Activated B cell treated with CpG ODN at 0.5 μM for 24 hours (primary cell): Measurements from ENCODE around the gene PCDHGA6. TPM values are rescaled to one million over a fixed set of nuclear protein-coding genes. Genes with fewer than 3 reads are reported as not detected.
A peak's percentile ranks its signal among the peaks of the same experiment; 100 is the strongest.
"Not testable (repeated sequence)": the region's sequence is repeated elsewhere in the genome, so short reads cannot be mapped to it uniquely, and the experiment has no call there.

Experiments used
- ATAC-seq: fragments of 200-7000 bp; cut with Tn5 transposase; one replicate; pipeline ENCODE4 v1.10.0; 2021; ENCODE audit warnings: low read depth, mild to moderate bottlenecking, moderate library complexity
- CTCF ChIA-PET: fragments of 350-600 bp; sonication (Branson Sonifier 250); formaldehyde crosslinking; loops from one replicate; lab custom pipeline; 2021; ENCODE audit warnings: antibody characterized with exemption; lab: Charles Lee
- POLR2A ChIA-PET: fragments of 350-600 bp; sonication (Branson Sonifier 250); formaldehyde crosslinking; loops from one replicate; lab custom pipeline; 2021; ENCODE audit warnings: antibody characterized with exemption; lab: Charles Lee
- DNase-seq: peaks from one replicate; pipeline ENCODE4 v3.0.0; 2022
- H3K27ac Mint-ChIP-seq: one replicate; pipeline ENCODE4 v1.8.0; 2020; ENCODE audit warnings: mixed read lengths
- H3K27me3 Mint-ChIP-seq: one replicate; pipeline ENCODE4 v1.8.0; 2021; ENCODE audit warnings: mixed read lengths
- H3K36me3 Mint-ChIP-seq: one replicate; pipeline ENCODE4 v1.8.0; 2021; ENCODE audit warnings: low read depth, mixed read lengths
- H3K4me1 Mint-ChIP-seq: one replicate; pipeline ENCODE4 v1.8.0; 2021; ENCODE audit warnings: mixed read lengths
- H3K4me3 Mint-ChIP-seq: one replicate; pipeline ENCODE4 v1.8.0; 2020; ENCODE audit warnings: mild to moderate bottlenecking, mixed read lengths
- H3K9me3 Mint-ChIP-seq: one replicate; pipeline ENCODE4 v1.8.0; 2020; ENCODE audit warnings: mixed read lengths
- intact Hi-C: fragments of 100-400 bp; cut with micrococcal nuclease; formaldehyde crosslinking; loops from one replicate; pipeline ENCODE4 v1.15.1; 2024
- total RNA-seq: library from RNA; stranded (reverse); gene quantifications from 2 replicates; pipeline ENCODE4 v1.2.3, GENCODE V29; 2022
- TF ChIP-seq, protein P1 (sequence below): fragments of 200-600 bp; IDR thresholded peaks from one replicate; pipeline ENCODE4 v1.8.0; 2022; ENCODE audit warnings: antibody characterized with exemption, mild to moderate bottlenecking

PCDHGA6 gene
- total RNA-seq, 1 donor from 2014 or later = 2.3 TPM

DNA sequence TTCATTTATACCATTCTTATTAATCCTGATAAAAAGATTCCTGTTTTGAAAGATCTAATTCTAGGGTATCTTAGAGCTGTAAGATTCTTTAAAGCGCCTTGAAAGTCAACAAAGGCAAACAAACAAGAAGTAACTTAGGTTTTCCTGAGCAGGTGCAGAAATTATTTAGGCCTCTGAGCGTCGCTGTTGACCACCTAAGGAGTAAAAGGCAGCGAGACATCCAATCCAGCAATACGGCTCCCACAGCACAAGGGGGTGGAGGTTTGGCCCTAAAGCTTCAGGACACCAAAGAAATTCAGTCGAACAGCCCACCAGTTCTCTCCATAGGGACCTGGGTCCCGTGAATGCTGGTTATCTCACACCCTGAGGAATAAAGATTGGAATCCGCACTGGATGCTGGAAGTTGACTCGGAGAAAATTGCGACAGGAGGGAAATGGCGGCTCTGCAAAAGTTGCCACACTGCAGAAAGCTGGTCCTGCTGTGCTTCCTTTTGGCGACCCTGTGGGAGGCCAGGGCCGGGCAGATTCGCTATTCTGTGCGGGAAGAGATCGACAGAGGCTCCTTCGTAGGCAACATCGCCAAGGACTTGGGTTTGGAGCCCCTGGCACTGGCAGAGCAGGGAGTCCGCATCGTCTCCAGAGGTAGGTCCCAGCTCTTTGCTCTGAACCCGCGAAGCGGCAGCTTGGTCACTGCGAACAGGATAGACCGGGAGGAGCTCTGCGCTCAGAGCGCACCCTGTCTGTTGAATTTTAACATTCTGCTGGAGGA is 35.0 kb upstream of the PCDHGA6 start, which contains the start of gene PCDHGA2:
Gene PCDHGA2, plus strand, starts transcription at position 223 of the 769 bp plus-strand sequence.
- H3K27me3 Mint-ChIP-seq = peaks cover 60% of the 10 kb centered on the region
- no peak for DNase-seq

DNA sequence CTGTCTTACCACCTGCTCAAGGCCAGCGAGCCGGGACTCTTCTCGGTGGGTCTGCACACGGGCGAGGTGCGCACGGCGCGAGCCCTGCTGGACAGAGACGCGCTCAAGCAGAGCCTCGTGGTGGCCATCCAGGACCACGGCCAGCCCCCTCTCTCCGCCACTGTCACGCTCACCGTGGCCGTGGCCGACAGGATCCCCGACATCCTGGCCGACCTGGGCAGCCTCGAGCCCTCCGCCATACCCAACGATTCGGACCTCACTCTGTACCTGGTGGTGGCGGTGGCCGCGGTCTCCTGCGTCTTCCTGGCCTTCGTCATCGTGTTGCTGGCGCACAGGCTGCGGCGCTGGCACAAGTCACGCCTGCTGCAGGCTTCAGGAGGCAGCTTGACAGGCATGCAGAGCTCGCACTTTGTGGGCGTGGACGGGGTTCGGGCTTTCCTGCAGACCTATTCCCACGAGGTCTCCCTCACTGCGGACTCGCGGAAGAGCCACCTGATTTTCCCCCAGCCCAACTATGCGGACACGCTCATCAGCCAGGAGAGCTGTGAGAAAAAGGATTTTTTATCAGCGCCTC is 32.8 kb upstream of the PCDHGA6 start:
- H3K9me3 Mint-ChIP-seq = peaks cover 41% of the 10 kb centered on the region
- DNase-seq, H3K4me1 Mint-ChIP-seq, H3K27ac Mint-ChIP-seq, CTCF ChIA-PET, intact Hi-C loops, H3K4me3 Mint-ChIP-seq, POLR2A ChIA-PET, H3K36me3 Mint-ChIP-seq, ATAC-seq: not testable (repeated sequence)
- H3K27me3 Mint-ChIP-seq = peaks cover 61% of the 10 kb centered on the region

More for the DNA sequence above, 35.0 kb upstream of the PCDHGA6 start, which contains the start of gene PCDHGA2:
- no peak within 1 kb of the TSS for H3K27ac Mint-ChIP-seq
- peaks cover 45% of the 10 kb centered on the region for H3K9me3 Mint-ChIP-seq
- ChIA-PET CTCF (no interaction called here), POLR2A (no interaction called here)
- intact Hi-C loops = no loop called here
- peaks cover 10% of the 10 kb centered on the region for H3K36me3 Mint-ChIP-seq
- TF ChIP-seq, protein P1, sequence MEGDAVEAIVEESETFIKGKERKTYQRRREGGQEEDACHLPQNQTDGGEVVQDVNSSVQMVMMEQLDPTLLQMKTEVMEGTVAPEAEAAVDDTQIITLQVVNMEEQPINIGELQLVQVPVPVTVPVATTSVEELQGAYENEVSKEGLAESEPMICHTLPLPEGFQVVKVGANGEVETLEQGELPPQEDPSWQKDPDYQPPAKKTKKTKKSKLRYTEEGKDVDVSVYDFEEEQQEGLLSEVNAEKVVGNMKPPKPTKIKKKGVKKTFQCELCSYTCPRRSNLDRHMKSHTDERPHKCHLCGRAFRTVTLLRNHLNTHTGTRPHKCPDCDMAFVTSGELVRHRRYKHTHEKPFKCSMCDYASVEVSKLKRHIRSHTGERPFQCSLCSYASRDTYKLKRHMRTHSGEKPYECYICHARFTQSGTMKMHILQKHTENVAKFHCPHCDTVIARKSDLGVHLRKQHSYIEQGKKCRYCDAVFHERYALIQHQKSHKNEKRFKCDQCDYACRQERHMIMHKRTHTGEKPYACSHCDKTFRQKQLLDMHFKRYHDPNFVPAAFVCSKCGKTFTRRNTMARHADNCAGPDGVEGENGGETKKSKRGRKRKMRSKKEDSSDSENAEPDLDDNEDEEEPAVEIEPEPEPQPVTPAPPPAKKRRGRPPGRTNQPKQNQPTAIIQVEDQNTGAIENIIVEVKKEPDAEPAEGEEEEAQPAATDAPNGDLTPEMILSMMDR = no peak
- no peak within 1 kb of the TSS for H3K4me3 Mint-ChIP-seq
- ATAC-seq = no peak
- peaks cover 2% of the 10 kb centered on the region for H3K4me1 Mint-ChIP-seq

DNA sequence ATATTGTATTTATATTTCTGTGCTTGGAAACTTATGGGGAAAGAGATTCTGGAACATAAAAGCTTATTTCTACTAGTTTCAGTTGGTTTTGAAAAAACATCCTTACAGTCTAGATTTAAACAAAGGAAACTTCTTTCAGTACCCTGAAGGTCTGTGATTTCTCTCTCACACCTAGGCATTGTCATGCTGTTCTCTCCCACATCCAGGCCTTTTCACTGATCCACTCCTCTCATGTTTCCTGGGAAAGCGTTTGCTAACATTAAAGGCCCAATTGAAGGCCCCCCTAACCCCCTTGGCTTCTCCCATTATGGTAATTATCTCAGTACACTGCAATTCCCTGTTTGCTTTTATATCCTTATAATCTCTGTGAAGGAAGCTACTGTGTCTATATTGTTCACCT is 30.9 kb upstream of the PCDHGA6 start:
- intact Hi-C loops = no loop called here
- no peak for DNase-seq
- Mint-ChIP-seq H3K27ac (no peak overlapping the region), H3K4me1 (no peaks in the 10 kb centered on the region), H3K4me3 (no peak overlapping the region), H3K27me3 (peaks cover 52% of the 10 kb centered on the region), H3K9me3 (peaks cover 35% of the 10 kb centered on the region), H3K36me3 (peaks cover 4% of the 10 kb centered on the region)
- TF ChIP-seq, protein P1 = no peak
- POLR2A ChIA-PET = no interaction called here
- ATAC-seq = no peak
- CTCF ChIA-PET = no interaction called here

DNA sequence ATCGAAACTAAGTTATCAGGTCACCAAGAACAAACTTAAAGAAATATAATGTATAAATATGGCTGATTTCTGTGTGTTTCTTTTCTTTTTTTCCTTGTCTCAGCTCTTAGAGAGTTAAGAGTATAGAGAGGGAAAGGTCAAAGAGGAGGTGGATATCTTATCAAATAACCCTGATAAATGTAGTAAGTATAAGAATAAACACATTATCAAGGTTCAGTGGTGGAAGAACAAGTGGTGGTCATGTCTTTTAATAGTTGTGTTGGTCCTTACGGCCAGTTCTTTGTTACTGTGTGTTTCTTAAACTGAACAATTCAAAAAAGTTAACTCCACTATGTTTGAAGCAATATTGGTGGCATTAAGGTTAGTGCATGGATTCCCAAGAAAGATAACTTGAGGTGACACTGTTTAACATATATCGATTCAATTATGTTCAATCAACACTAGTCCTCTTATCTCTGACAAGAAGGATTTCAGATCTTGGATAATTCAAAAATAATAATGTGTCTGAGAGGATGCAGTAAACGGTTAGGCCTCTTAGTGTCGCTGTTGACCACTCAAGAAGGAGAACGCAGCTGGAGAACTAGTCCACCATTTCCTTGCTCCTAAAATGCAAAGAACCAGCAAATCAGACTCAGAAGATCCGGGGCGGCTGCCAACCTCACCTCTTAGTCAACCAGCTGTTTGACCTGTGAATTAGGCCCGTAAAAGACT is 30.3 kb upstream of the PCDHGA6 start, which contains the start of gene PCDHGA3:
Gene PCDHGA3, plus strand, starts transcription at position 588 of the 711 bp plus-strand sequence. CDS start 205 bp downstream, outside the sequence.
- H3K9me3 Mint-ChIP-seq = peaks cover 30% of the 10 kb centered on the region
- H3K4me3 Mint-ChIP-seq = peak within 1 kb of the TSS; percentile 7

DNA sequence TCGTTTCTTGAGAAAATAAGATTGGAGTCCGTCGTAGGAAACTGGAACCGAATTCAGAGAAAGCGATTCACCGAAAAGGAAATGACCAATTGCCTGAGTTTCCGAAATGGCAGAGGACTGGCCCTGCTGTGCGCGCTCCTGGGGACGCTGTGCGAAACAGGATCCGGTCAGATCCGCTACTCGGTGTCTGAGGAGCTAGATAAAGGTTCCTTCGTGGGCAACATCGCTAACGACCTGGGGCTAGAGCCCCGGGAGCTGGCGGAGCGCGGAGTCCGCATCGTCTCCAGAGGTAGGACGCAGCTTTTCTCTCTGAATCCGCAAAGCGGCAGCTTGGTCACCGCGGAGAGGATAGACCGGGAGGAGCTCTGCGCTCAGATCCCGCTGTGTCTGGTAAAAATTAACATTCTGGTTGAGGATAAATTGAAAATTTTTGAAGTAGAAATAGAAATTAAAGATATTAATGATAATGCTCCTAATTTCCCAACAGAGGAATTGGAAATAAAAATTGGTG is 29.7 kb upstream of the PCDHGA6 start:
- no peaks in the 10 kb centered on the region for H3K4me1 Mint-ChIP-seq
- intact Hi-C loops = no loop called here
- POLR2A ChIA-PET = no interaction called here
- TF ChIP-seq, protein P1 = no peak
- DNase-seq (no peak), ATAC-seq (no peak)
- H3K27ac Mint-ChIP-seq = no peak overlapping the region
- H3K4me3 Mint-ChIP-seq = peak overlapping the region; percentile 7
- H3K36me3 Mint-ChIP-seq = peaks cover 2% of the 10 kb centered on the region
- CTCF ChIA-PET = interaction anchor here (1.1 kb wide), 1 partner anchor 223 kb away, joined by 3 read pairs; no protein-coding TSS in a partner anchor
- peaks cover 28% of the 10 kb centered on the region for H3K9me3 Mint-ChIP-seq
- peaks cover 50% of the 10 kb centered on the region for H3K27me3 Mint-ChIP-seq

More for the DNA sequence above, 30.3 kb upstream of the PCDHGA6 start, which contains the start of gene PCDHGA3:
- DNase-seq (no peak), ATAC-seq (no peak)
- intact Hi-C loops = no loop called here
- peaks cover 2% of the 10 kb centered on the region for H3K36me3 Mint-ChIP-seq
- ChIA-PET CTCF (interaction anchor here (1.1 kb wide), 1 partner anchor 224 kb away, joined by 3 read pairs; no protein-coding TSS in a partner anchor), POLR2A (no interaction called here)
- H3K4me1 Mint-ChIP-seq = no peaks in the 10 kb centered on the region
- H3K27ac Mint-ChIP-seq = no peak within 1 kb of the TSS
- peaks cover 50% of the 10 kb centered on the region for H3K27me3 Mint-ChIP-seq
- TF ChIP-seq, protein P1 = no peak
